ENCODE data around the gene MYPN. TPM values are rescaled to one million over a fixed set of nuclear protein-coding genes. Genes with fewer than 3 reads are reported as not detected.

Gene MYPN
- total and polyA plus RNA-seq, 2 experiments from 2014 or later: not detected

DNA sequence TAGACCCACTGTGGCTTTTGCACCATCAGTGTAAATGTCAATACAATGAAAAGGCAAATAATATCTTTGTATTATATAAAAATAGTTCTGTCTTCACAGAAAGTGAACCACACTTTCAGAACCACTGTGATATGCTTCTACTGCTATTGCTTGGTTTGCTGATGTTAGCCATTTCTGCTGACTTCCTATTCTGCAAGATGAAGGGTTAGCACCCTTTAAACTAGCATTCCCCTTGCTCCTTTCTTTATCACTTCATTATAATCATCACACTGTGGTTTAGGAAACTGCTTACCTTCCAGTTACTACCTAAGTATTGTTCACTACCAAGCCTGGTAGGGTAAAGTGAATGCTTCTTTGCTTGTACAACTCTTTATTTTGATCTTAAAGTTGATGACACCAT lies 29.2 kb downstream of the MYPN start:
- Mint-ChIP-seq H3K27ac (no peak overlapping the region), H3K4me1 (peaks cover 8% of the 10 kb centered on the region), H3K4me3 (no peak overlapping the region), H3K9me3 (no peaks in the 10 kb centered on the region), H3K27me3 (ENCODE audit: insufficient read depth, low read depth, poor library complexity) (peaks cover 1% of the 10 kb centered on the region), H3K36me3 (ENCODE audit: low read depth) (no peaks in the 10 kb centered on the region)
- no peak for DNase-seq (ENCODE audit: low spot score)
- Histone ChIP-seq H3K79me2 (replicated peaks; ENCODE audit: insufficient read depth) (no peaks in the 10 kb centered on the region), H4K20me1 (replicated peaks; ENCODE audit: insufficient read depth) (no peaks in the 10 kb centered on the region), H3K36me3 (ENCODE audit: insufficient read depth) (no peaks in the 10 kb centered on the region), H3K27ac (ENCODE audit: low read depth) (no peak overlapping the region), H3K4me2 (no peak overlapping the region), H3F3A (replicated peaks; ENCODE audit: low read depth) (no peaks in the 10 kb centered on the region), H3K27me3 (ENCODE audit: insufficient read depth) (no peaks in the 10 kb centered on the region), H3K9me2 (ENCODE audit: insufficient read depth) (no peaks in the 10 kb centered on the region), H2AFZ (0 out of 2 replicates have a peak overlapping the region, but pooled peaks have one; percentile 20), H3K4me1 (ENCODE audit: insufficient read depth) (no peaks in the 10 kb centered on the region), H3K4me3 (no peak overlapping the region)
- no peak for ATAC-seq
- TF ChIP-seq POLR2AphosphoS5 (IDR thresholded peaks at IDR 0.05; ENCODE audit: low read depth) (no peak), ZNF462 (CRISPR knock-in tag; IDR thresholded peaks at IDR 0.05) (no peak), EZH2phosphoT487 (IDR thresholded peaks at IDR 0.05; ENCODE audit: unreplicated experiment) (no peak), CTCF (conservative IDR thresholded peaks at IDR 0.05; ENCODE audit: low read depth in 2 of 2) (no peak), STAT1 (IDR thresholded peaks at IDR 0.05; ENCODE audit: unreplicated experiment) (no peak), EZH2 (IDR thresholded peaks at IDR 0.05; ENCODE audit: low read depth, unreplicated experiment) (no peak), ZNF114 (CRISPR knock-in tag; IDR thresholded peaks at IDR 0.05) (no peak), CREB1 (CRISPR knock-in tag; IDR thresholded peaks at IDR 0.05; ENCODE audit: low read depth) (no peak), JUNB (IDR thresholded peaks at IDR 0.05; ENCODE audit: unreplicated experiment) (no peak), ETS1 (IDR thresholded peaks at IDR 0.05) (no peak), NANOG (IDR thresholded peaks at IDR 0.05; ENCODE audit: borderline replicate concordance) (no peak)
